Spleen (tissue), 11 donors: Measurements from ENCODE around the gene ARID4B. TPM values are rescaled to one million over a fixed set of nuclear protein-coding genes. Genes with fewer than 3 reads are reported as not detected.

ENCODE experiments used
- DNase-seq: peaks from one replicate; pipeline ENCODE4 v3.0.0-alpha.2; 2020
- H3K27ac ChIP-seq, 8 donors: fragments of 200-600 bp; sonication (generic) in 7 of 8; 1 replicate in 4 of 8; 2 replicates in 4 of 8; pipeline versions ENCODE4 v1.5.0 to v1.8.0; 2016 to 2021; ENCODE audit warnings: inconsistent platforms in 4 of 8, mild to moderate bottlenecking in 4 of 8, moderate library complexity in 1 of 8
- H3K27me3 ChIP-seq, 7 donors: fragments of 200-600 bp; sonication (generic) in 6 of 7; replicated peaks in 1 of 7; 1 replicate in 4 of 7; 2 replicates in 3 of 7; pipeline versions ENCODE4 v1.5.0 to v1.8.0; 2016 to 2021; ENCODE audit warnings: inconsistent platforms in 3 of 7, mild to moderate bottlenecking in 1 of 7
- H3K36me3 ChIP-seq, 6 donors: fragments of 200-600 bp; sonication (generic) in 5 of 6; 1 replicate in 4 of 6; 2 replicates in 2 of 6; pipeline versions ENCODE4 v1.5.0 to v1.8.0; 2016 to 2021; ENCODE audit warnings: inconsistent platforms in 2 of 6
- H3K4me1 ChIP-seq, 6 donors: fragments of 200-600 bp; sonication (generic) in 5 of 6; 1 replicate in 3 of 6; 2 replicates in 3 of 6; pipeline versions ENCODE4 v1.5.0 to v1.8.0; 2016 to 2021; ENCODE audit warnings: inconsistent platforms in 3 of 6
- H3K4me3 ChIP-seq, 8 donors: fragments of 200-600 bp; sonication (generic) in 7 of 8; 1 replicate in 4 of 8; 2 replicates in 4 of 8; pipeline versions ENCODE4 v1.5.0 to v1.8.0; 2016 to 2021; ENCODE audit warnings: inconsistent platforms in 4 of 8, mild to moderate bottlenecking in 4 of 8, moderate library complexity in 2 of 8
- H3K9me3 ChIP-seq, 8 donors: fragments of 200-600 bp; sonication (generic) in 7 of 8; 1 replicate in 4 of 8; 2 replicates in 4 of 8; pipeline versions ENCODE4 v1.5.0 to v1.8.0; 2016 to 2021; ENCODE audit warnings: inconsistent platforms in 4 of 8
- CTCF ChIP-seq, 11 experiments: fragments of 200-600 bp in 7 of 11; fragments of 450-650 bp in 4 of 11; sonication (generic) in 4 of 11; IDR thresholded peaks in 8 of 11; conservative IDR thresholded peaks in 3 of 11; 1 replicate in 7 of 11; 2 replicates in 4 of 11; pipeline versions ENCODE4 v1.4.0 to v1.8.0; 2016 to 2021; ENCODE audit warnings: antibody characterized with exemption in 11 of 11, inconsistent platforms in 4 of 11, mild to moderate bottlenecking in 1 of 11
- POLR2A ChIP-seq, 3 donors: fragments of 450-650 bp; IDR thresholded peaks; one replicate each; pipeline ENCODE4 v1.5.1; 2017; ENCODE audit warnings: antibody characterized with exemption in 3 of 3, mild to moderate bottlenecking in 1 of 3
- POLR2AphosphoS5 ChIP-seq, 3 donors: sonication (generic); formaldehyde crosslinking; IDR thresholded peaks; one replicate each; pipeline ENCODE4 v1.5.1; 2017; ENCODE audit warnings: antibody characterized with exemption in 3 of 3
- WGBS, 5 donors: extraction: QIAGEN DNeasy Blood & Tissue Kit in 3 of 5; methylation state at CpG; one replicate each; pipeline versions ENCODE4 v1.1.5 to v1.1.7; 2013 to 2018; 5-methylcytosine and 5-hydroxymethylcytosine counted together
- intact Hi-C: fragments of 100-400 bp; cut with DNase I; formaldehyde crosslinking; loops from one replicate; pipeline ENCODE4 v1.15.0; 2023; ENCODE audit warnings: low total_unique reads
- polyA plus RNA-seq, 3 donors: library from polyadenylated mRNA; stranded (reverse); fragments of 200-250 nt; gene quantifications; one replicate each; pipeline ENCODE4 v1.2.1, GENCODE V29; 2013
- total RNA-seq, 7 donors: library from RNA; depleted of rRNA in 3 of 7; stranded (reverse); fragments of >200 nt in 3 of 7; fragmentation: NEBNext Ultra II Directional in 4 of 7; extraction: Animal tissue kit (Norgen Biotek cat#: 25700) in 4 of 7; gene quantifications; one replicate each; pipeline versions ENCODE4 v1.1.0 to v1.2.1, GENCODE V29; 2016 to 2021
- donor health status: healthy with polysubstance abuse.
- donor health status: DM: no; HTN: no; CAD: no; lungs with moderate emphysema.
- donor health status: DM: no; HTN: no; CAD: no.
- donor health status: Bipolar disorder and iron deficiency.
- donor health status: healthy.
- donor health status: DM: no; HTN: no; CAD: no.
- donor health status: DM: yes; HTN: yes; CAD: no.

The ARID4B gene
- total and polyA plus RNA-seq, 10 donors, result 13.2 to 82.0 (median 65.6) TPM

GRCh38 chr1:235254721-235255120 is 73.3 kb downstream of the ARID4B start:
- Histone ChIP-seq H3K27me3 (no peaks in the 10 kb centered on the region), H3K27ac (no peak overlapping the region), H3K4me3 (no peak overlapping the region), H3K4me1 (peaks cover 8 to 63% (median 33%) of the 10 kb centered on the region in 6 donors), H3K9me3 (no peaks in the 10 kb centered on the region), H3K36me3 (peaks cover 0 to 51% (median 4%) of the 10 kb centered on the region in 6 donors)
- no peak for DNase-seq
- intact Hi-C loops, result loop anchor here (10.0 kb wide), 1 partner anchor 70 kb away; the partner anchor contains the start of genes ARID4B and GGPS1
- TF ChIP-seq POLR2A (IDR thresholded peaks at IDR 0.05), result no peak
- TF ChIP-seq CTCF (IDR thresholded peaks at IDR 0.05 in 8 of 11, conservative IDR thresholded peaks at IDR 0.05 in 3 of 11), result no peak
- TF ChIP-seq POLR2AphosphoS5 (IDR thresholded peaks at IDR 0.05), result no peak
- 79 to 95% (median 91%) methylated on average over 1 of the region's 1 CpG for WGBS, 5 donors

- H3K4me3 ChIP-seq, result no peak overlapping the region
- peaks cover 0 to 52% (median 11%) of the 10 kb centered on the region in 6 donors for H3K36me3 ChIP-seq
- intact Hi-C loops, result loop anchor here (2.0 to 10.0 kb wide), 2 partner anchors 71 to 161 kb away; partner anchors contain the start of genes ARID4B and GGPS1
- TF ChIP-seq CTCF (IDR thresholded peaks at IDR 0.05 in 8 of 11, conservative IDR thresholded peaks at IDR 0.05 in 3 of 11) (peak; percentile 29 to 81 (median 71)), POLR2AphosphoS5 (IDR thresholded peaks at IDR 0.05) (peak in 1 of 3 donors; percentile 46), POLR2A (IDR thresholded peaks at IDR 0.05) (no peak)
- no peaks in the 10 kb centered on the region for H3K9me3 ChIP-seq
- no peak for DNase-seq
- H3K4me1 ChIP-seq, result peaks cover 0 to 50% (median 21%) of the 10 kb centered on the region in 6 donors
- H3K27ac ChIP-seq, result no peak overlapping the region
- H3K27me3 ChIP-seq, result no peaks in the 10 kb centered on the region
- WGBS, 5 donors, result 21 to 37% (median 32%) methylated on average over 2 of the region's 2 CpGs
These were observed 74.6 kb downstream of the ARID4B start for GRCh38 chr1:235253219-235253962.

GRCh38 chr1:235250430-235250829 is 77.5 kb downstream of the ARID4B start:
- Histone ChIP-seq H3K27ac (no peak overlapping the region), H3K36me3 (peaks cover 0 to 63% (median 19%) of the 10 kb centered on the region in 6 donors), H3K27me3 (no peaks in the 10 kb centered on the region), H3K4me1 (peaks cover 0 to 44% (median 20%) of the 10 kb centered on the region in 6 donors), H3K4me3 (no peak overlapping the region), H3K9me3 (no peaks in the 10 kb centered on the region)
- WGBS, 5 donors, result 88 to 95% (median 93%) methylated on average over 3 of the region's 3 CpGs
- intact Hi-C loops, result loop anchor here (10.0 kb wide), 1 partner anchor 74 kb away; the partner anchor contains the start of genes ARID4B and GGPS1
- TF ChIP-seq POLR2A (IDR thresholded peaks at IDR 0.05) (no peak), CTCF (IDR thresholded peaks at IDR 0.05 in 8 of 11, conservative IDR thresholded peaks at IDR 0.05 in 3 of 11) (no peak), POLR2AphosphoS5 (IDR thresholded peaks at IDR 0.05) (no peak)
- no peak for DNase-seq
